SK-N-SH treated with all-trans-retinoic acid at 6 μM for 48 hours (cell line): ENCODE results near the gene TTF2.

Experiments
- ARNTL ChIP-seq: fragments of 450-650 bp; formaldehyde crosslinking; IDR thresholded peaks from 2 replicates; pipeline ENCODE4 v1.5.0; 2020; ENCODE audit warnings: low read depth, mild to moderate bottlenecking, moderate library complexity, borderline replicate concordance
- GLIS3 ChIP-seq: fragments of 250-450 bp; sonication (Bioruptor Pico); IDR thresholded peaks from 2 replicates; pipeline ENCODE4 v1.5.0; 2020; ENCODE audit warnings: mild to moderate bottlenecking, moderate library complexity
- TOX ChIP-seq: fragments of 250-450 bp; sonication (Bioruptor Pico); IDR thresholded peaks from 2 replicates; pipeline ENCODE4 v1.8.0; 2021; ENCODE audit warnings: mild to moderate bottlenecking, moderate library complexity, borderline replicate concordance
- ZFP3 ChIP-seq: fragments of 250-450 bp; sonication (Bioruptor Pico); IDR thresholded peaks from 2 replicates; pipeline ENCODE4 v1.5.0; 2020; ENCODE audit warnings: mild to moderate bottlenecking, moderate library complexity
- ZNF565 ChIP-seq: fragments of 450-650 bp; formaldehyde crosslinking; conservative IDR thresholded peaks from 2 replicates; pipeline ENCODE4 v1.5.0; 2020; ENCODE audit warnings: low read depth, mild to moderate bottlenecking, moderate library complexity
- TF ChIP-seq, protein P1 (sequence below): fragments of 250-450 bp; sonication (Bioruptor Pico); IDR thresholded peaks from 2 replicates; pipeline ENCODE4 v1.5.1; 2020; ENCODE audit warnings: low read depth, mild to moderate bottlenecking, moderate library complexity
- TF ChIP-seq, protein P2 (sequence below): fragments of 250-450 bp; sonication (Bioruptor Pico); IDR thresholded peaks from 2 replicates; pipeline ENCODE4 v1.5.0; 2020; ENCODE audit warnings: mild to moderate bottlenecking, moderate library complexity

DNA sequence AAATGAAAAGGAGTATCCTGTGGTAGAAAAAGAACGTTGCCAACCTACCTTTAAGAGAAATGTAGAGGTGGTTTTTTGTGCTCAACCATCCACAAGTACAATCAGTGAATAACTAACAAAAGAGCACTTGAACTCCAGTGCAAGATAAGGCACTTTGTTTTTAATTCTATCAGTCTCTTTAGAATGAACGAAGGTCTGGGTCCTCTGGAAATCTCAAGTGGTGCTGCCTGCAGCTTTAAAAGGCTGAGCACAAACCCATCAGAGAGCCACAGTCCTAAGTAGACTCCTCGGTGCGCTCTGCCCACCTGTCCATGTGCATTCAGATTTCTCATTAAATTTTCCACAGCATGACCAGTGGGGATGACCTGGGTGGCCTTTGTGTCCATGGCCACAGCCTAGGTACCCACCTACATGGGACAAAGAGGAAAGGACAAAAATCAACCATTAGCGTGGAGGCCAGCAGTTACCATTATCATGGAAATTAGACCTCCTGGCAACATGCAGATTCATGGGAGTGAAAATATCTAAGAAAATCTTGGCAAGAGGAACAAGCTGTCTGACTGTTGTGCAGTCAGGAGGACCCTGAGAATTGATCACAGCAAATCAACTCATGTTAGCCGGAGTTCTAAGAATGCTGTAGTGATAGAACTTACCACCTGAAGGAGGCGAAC lies 52.1 kb downstream of the TTF2 start:
- TF ChIP-seq, protein P1, sequence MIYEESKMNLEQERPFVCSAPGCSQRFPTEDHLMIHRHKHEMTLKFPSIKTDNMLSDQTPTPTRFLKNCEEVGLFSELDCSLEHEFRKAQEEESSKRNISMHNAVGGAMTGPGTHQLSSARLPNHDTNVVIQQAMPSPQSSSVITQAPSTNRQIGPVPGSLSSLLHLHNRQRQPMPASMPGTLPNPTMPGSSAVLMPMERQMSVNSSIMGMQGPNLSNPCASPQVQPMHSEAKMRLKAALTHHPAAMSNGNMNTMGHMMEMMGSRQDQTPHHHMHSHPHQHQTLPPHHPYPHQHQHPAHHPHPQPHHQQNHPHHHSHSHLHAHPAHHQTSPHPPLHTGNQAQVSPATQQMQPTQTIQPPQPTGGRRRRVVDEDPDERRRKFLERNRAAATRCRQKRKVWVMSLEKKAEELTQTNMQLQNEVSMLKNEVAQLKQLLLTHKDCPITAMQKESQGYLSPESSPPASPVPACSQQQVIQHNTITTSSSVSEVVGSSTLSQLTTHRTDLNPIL (CRISPR knock-in tag): no peak
- no peak for TF ChIP-seq ZFP3
- TF ChIP-seq GLIS3: no peak
- TF ChIP-seq ARNTL (CRISPR knock-in tag): no peak
- no peak for TF ChIP-seq TOX (CRISPR knock-in tag)
- TF ChIP-seq ZNF565: no peak
- TF ChIP-seq, protein P2, sequence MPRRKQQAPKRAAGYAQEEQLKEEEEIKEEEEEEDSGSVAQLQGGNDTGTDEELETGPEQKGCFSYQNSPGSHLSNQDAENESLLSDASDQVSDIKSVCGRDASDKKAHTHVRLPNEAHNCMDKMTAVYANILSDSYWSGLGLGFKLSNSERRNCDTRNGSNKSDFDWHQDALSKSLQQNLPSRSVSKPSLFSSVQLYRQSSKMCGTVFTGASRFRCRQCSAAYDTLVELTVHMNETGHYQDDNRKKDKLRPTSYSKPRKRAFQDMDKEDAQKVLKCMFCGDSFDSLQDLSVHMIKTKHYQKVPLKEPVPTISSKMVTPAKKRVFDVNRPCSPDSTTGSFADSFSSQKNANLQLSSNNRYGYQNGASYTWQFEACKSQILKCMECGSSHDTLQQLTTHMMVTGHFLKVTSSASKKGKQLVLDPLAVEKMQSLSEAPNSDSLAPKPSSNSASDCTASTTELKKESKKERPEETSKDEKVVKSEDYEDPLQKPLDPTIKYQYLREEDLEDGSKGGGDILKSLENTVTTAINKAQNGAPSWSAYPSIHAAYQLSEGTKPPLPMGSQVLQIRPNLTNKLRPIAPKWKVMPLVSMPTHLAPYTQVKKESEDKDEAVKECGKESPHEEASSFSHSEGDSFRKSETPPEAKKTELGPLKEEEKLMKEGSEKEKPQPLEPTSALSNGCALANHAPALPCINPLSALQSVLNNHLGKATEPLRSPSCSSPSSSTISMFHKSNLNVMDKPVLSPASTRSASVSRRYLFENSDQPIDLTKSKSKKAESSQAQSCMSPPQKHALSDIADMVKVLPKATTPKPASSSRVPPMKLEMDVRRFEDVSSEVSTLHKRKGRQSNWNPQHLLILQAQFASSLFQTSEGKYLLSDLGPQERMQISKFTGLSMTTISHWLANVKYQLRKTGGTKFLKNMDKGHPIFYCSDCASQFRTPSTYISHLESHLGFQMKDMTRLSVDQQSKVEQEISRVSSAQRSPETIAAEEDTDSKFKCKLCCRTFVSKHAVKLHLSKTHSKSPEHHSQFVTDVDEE: no peak
